Measurements from ENCODE around the gene CSTPP1.
A peak's percentile ranks its signal among the peaks of the same experiment; 100 is the strongest.
"Not testable (repeated sequence)": the region's sequence is repeated elsewhere in the genome, so short reads cannot be mapped to it uniquely, and the experiment has no call there.

Gene CSTPP1

DNA sequence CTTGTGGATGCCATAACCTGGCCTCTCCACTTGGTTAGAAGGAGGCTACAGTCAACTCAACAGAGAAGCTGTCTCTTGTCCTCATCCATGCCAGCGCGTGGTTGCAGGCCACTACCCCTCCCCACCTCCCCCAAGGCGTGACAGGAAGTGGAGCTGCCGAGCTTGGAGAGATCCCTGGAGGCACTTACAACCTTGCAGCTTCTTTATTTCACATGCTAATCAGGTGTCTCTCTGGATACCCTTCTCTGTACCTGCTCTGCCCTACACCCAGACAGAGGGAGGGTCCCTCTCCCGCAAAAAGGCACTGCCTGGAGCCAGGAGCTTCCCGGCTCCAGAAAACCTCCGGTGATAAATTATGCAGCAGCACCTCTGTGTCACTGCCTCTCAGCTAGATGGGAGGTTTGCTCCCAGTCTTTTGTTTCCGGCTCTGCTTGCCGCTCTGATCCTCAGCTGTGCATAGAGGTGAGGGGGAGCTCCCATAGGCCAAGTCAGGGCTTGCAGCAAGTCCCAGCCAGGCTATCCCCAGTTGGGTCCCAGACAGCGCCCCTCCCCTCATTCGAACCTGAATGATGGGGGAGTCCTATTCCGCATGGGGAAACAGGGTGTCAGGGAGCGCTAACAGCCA, 23.9 kb upstream of the CSTPP1 start:
- peak in 1 of 4 experiments; percentile 30 for DNase-seq

GRCh38 chr11:46913484-46913883, 23.1 kb upstream of the CSTPP1 start:
- no peak for DNase-seq

- no peak for DNase-seq
These were observed 22.2 kb upstream of the CSTPP1 start for GRCh38 chr11:46914363-46914762.

- DNase-seq = no peak
These were observed 21.7 kb upstream of the CSTPP1 start for GRCh38 chr11:46914910-46915309.

DNA sequence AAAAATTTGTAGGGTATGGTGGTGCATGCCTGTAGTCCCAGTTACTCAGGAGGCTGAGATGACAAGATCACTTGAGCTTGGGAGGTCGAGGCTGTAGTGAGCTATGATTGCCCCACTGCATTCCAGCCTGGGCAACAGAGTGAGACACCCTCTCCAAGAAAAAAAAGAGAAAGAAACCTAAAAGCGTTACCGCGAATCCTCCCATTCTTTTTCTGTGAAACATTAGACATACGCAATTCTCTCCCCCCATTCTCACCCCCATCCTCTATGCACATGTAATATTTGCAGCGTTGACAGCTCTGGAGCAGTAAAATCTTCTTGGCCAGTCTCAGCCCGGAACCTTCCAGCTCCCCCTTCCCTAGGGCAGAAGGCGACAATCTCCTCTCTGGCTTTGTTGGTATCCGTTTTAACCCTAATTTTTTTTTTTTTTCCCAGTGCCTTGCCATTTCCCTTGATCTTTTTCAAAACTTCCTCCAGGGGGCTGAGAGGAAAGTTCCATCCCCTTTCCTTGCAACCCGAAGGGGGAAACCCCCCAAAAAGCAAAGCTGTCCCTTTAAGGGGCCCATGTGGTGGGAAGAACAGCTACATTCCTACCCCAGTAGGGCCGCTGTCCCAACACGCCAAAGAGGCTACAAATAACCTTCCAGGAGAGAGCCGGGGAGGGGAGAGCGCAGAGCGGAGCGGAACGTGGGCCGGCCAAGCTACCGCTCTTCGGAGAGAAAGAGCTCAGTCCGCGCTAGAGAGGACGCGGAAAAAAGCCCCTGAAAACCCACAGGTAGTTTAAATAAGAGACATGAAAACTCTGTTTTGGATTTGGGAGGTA, 20.1 kb upstream of the CSTPP1 start:
- peak; percentile 55 to 69 (median 56) for DNase-seq

DNA sequence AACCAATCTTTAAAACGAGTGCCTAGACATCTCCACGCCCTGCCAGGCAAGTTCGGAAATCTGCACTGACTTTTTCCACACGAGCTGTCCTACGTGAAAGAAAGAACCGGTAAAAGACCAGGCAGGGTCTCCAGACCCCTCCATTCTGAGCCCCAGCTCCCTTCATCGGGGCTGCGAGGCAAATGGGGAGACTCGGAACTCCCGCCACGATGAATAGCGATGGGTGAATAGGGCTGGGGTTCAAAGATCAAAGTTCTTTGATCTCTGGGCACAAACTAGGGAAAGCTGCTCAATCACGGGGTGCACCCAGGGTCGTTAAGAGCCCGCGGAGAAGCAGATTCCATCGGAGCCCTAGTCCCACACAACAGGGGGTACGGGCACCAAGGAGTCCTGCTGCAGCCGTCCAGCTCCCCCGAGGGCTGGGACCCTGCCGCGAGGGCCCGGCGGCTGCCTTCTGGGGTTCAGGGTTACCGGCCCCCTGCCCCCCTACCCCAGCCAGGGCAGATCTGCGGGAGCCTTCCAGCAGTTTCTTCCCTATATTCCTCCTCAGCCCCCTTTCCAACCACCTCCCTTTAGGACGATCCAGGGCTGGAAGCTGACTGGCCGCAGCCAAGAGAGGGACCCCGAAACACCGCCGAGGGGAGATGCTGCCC, 19.3 kb upstream of the CSTPP1 start:
- DNase-seq = no peak

- DNase-seq = no peak
These were observed 18.8 kb upstream of the CSTPP1 start for GRCh38 chr11:46917762-46918082.

DNA sequence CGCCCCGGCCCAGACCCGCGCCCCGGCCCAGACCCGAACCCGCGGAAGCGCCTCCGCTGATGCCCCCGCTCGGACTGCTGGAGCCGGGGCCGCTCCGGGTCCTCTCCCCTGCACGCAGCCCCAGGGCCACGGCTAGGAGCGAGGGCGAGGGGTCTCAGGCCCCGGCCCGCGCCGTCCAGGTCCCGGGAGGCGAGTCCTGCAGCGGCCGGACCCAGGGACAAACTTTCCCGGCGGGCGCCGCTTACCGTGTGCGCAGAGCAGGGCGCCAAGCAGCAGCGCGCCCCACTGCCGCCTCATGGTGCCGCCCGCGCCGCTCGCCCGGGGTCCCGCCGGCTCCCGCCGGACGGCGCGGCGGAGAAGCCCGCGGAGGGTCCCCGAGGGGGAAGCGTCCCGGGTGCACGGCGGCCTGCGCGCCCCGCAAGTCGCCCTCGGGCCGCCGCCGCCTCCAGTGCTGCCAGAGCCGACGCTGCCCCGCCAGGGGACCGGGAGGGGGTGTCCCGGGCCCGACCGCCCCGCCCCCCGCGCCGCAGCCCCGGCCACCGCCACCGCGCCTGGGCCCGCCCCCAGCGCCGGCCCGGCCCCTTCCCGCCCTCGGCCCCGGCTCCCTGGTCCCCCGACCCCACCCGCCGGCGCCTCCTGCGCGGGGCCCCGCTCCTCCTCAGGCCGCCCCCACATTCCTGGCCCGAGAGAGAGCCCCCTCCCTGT, 18.3 kb upstream of the CSTPP1 start, which contains the start of gene LRP4:
Gene LRP4 (minus strand): TSS at position 468 of the 705 bp plus-strand sequence. CDS start 171 bp downstream, at position 297.
- DNase-seq = peak in 3 of 4 experiments; percentile 10 to 58 (median 46)

DNA sequence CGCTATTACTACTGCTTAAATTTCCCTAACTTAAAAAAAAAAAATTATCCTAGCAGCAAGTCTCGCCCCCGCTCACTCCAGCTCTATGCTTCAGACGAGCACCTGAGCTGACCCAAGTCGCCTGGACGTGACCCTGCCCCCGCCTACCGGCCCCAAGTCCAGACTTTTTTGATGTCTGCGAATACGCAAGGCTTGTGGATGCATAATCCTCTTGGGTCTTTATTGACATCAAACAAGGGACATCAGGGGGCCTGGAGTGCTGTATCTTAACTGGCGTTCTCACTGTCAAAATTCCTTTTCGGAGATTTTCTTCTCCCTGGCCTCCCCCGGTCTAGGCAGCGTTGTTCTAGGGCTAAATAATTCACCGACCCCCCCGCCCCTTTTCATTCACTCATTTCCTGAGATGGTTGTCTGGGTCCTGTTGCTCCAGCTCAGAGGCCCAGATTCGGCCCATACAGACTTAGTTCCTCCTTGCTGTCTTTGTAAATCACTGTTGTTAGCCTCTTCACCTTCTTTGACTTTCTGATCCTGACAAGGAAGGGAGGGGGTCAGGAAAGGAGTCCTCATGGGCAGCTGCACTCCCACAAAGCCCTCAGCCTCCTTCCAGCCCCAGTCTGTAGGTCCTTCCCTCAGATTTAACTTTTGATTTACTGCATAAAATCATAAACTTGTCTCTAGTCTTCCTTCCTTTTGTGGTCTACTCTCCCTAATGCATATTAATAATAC, 17.6 kb upstream of the CSTPP1 start:
- no peak for DNase-seq

GRCh38 chr11:46920755-46921154, 15.8 kb upstream of the CSTPP1 start:
- no peak for DNase-seq

GRCh38 chr11:46927928-46928327, 8.6 kb upstream of the CSTPP1 start:
- DNase-seq = not testable (repeated sequence)

DNA sequence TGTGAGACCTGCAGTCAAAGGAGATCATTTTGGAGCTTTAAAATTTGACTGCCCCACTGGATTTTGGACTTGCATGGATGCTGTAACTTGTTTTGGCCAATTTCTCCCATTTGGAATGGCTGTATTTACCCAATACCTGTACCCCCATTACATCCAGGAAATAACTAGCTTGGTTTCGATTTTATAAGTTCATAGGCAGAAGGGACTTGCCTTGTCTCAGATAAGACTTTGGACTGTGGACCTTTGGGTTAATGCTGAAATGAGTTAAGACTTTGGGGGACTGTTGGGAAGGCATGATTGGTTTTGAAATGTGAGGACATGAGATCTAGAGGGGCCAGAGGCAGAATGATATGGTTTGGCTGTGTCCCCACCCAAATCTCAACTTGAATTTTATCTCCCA, 7.9 kb upstream of the CSTPP1 start:
- DNase-seq = not testable (repeated sequence)

DNA sequence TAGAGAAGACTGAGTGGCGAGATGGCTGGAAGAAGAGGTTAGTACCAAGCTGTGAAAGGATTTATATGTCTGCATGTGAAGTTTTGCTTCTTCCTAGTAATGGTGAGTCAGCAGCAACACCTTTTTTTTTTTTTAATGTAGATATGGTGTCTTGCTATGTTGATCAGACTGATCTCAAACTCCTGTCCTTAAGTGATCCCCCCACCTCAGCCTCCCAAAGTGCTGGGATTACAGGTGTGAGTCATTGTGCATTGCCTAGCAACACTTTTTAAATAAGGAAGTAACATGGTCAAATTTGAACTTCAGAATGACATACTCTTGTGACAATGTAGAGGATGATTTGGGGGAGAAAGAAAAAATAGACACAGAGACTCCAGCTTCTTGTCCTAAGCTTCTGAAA, 6.5 kb upstream of the CSTPP1 start:
- DNase-seq = peak in 3 of 4 experiments; percentile 14 to 49 (median 32)

GRCh38 chr11:46942172-46942571, 5.6 kb downstream of the CSTPP1 start:
- DNase-seq = no peak

DNA sequence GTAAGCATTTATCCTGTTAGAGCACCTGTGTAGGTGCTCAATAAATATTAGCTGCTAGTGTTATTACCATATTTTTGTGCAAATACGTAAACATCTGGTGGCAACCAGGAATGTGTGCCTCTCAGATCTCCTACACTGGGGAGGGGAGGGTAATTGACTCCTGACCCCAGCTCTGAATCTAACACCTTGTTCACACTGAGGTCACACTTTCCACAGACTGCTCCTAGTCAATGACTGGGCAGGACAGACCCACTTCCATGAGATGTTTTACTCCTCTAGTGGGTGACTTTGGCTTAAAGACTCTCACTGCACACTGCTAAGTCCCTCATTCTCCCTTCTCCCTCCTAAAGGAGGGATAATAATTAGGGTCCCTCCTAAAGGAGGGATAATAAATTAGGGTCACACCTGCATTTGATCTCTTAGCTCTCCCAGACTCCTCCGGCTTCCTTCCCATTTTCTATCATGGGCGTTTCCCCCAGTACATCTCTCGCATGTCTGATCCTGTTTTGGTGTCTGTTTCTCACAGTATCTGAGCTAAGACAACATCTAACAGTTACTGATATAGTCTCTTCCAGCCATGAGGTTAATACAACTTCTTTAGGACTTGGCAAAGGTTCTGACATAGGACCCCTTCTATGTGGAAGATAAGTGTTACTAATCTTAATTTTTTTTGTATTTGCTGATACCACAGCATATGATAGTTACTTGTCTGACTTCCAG, 8.0 kb downstream of the CSTPP1 start:
- DNase-seq = no peak

GRCh38 chr11:46947399-46948077, 11.0 kb downstream of the CSTPP1 start:
- DNase-seq = no peak

- DNase-seq = peak in 3 of 4 experiments; percentile 4 to 39 (median 27)
These were observed 12.0 kb downstream of the CSTPP1 start for GRCh38 chr11:46948378-46949131.

DNA sequence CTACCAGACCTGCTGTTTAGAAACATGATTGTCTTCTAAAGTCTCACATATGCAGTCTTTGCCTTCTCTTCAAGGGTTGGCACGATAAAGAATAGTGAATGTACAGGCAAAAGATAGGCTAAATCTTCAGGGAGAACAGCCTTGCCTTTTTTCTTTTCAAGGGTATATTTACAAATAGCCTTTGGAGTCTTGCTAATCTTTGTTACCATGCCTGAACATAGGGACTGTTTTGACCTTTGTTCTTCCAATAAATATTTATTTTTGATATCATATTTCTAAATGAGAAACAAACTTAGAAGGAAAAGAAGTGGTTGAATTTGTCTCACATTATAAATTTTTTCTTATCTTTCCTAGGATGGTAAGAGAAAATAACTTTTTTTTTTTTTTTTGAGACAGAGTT, 12.7 kb downstream of the CSTPP1 start:
- DNase-seq = no peak

GRCh38 chr11:46951864-46952263, 15.3 kb downstream of the CSTPP1 start:
- DNase-seq = no peak

GRCh38 chr11:46952553-46952952, 16.0 kb downstream of the CSTPP1 start:
- DNase-seq = no peak

All from suppressor macrophage (primary cell).